ENCODE measurements around the gene WFS1.

Gene WFS1

DNA sequence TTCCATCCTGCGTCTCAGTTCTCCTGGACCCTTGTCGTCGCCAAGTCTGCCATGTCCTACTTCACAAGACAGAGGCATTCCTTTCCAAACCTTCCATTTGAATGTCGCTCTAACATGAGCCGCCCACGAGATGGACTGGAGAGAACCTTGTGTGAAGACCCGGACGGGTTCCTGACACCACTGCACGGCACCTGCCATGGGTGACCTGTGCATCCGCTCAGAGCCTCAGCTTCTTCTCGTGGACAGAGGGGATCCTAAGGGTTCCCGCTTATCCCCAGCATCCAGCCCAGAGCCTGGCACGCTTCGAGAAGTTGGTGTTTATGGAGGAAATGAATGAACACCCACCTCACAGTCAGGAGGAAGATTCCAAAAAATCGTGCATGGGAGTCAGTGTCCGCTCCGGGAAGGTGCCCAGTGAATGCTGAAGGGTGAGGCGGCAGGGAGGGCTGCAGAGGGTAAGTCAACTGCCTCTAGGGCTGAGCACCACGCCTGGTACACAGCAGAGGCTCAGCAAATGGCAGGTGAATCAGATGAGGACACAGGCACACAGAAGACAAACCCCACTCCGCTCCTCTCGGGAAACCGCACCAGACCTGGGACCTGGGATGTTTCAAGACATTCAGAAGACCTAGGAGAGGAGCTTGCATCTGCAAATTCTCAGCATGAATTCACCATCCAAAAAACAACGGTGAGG lies 52.6 kb downstream of the WFS1 start:
- DNase-seq (ENCODE audit: low read depth, low spot score), result no peak
- no peak overlapping the region for H3K27ac ChIP-seq
- no peak overlapping the region for H3K4me3 ChIP-seq
- H3K36me3 ChIP-seq (ENCODE audit: insufficient read depth, low read length), result no peaks in the 10 kb centered on the region
- TF ChIP-seq POLR2AphosphoS5 (IDR thresholded peaks at IDR 0.05; ENCODE audit: borderline replicate concordance, low read depth, low read length) (no peak), EZH2 (IDR thresholded peaks at IDR 0.05) (no peak), FOXP2 (optimal IDR thresholded peaks at IDR 0.05; ENCODE audit: control extremely low read depth, extremely low read length, insufficient read depth) (no peak)
- H3K9ac ChIP-seq (ENCODE audit: insufficient read length), result no peak overlapping the region
- H3K9me3 ChIP-seq (ENCODE audit: low read depth, low read length), result no peaks in the 10 kb centered on the region

DNA sequence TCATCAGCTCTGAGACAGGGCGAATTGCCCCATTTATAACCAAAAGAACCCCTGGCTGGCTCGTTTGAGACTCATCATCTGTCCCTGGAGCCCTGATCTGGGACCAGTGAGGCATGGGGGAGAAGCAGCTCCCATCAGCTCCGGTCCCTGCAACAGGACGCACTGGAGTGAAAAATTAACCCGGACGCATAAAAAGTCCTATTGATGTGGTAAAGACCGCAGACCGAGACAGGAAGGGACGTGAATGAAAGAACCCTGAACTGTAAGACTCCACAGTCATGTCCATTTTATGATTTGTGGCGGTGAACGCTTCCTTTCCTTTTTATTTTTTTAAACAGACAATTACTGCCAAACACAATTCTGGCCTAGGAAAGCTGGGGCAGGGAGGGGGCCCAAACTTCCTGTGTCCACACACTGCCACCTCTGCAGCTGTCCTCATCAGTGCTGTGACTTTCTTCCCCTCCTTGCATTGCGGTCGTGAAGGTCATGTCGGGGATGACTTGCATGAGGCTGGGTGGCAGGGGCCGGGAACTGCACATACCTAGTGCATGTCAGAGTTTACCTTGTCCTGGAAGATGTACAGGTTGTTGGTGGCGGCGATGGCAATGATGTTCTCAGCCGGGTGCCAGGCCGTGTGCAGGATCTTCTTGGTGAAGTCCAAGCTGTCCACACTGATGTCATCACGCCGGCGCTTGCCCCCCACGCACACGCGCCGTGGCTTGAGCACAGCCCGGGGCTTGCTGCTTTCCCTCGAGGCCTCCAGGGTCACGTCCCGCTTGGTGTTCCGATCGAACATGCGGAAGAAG lies 53.3 kb downstream of the WFS1 start:
- no peak overlapping the region for H3K9ac ChIP-seq (ENCODE audit: insufficient read length)

GRCh38 chr4:6324461-6324998 lies 54.9 kb downstream of the WFS1 start:
- no peak overlapping the region for H3K27ac ChIP-seq

More for the DNA sequence above, 53.3 kb downstream of the WFS1 start:
- Histone ChIP-seq H3K36me3 (ENCODE audit: insufficient read depth, low read length) (no peaks in the 10 kb centered on the region), H3K9me3 (ENCODE audit: low read depth, low read length) (no peaks in the 10 kb centered on the region), H3K4me3 (no peak overlapping the region), H3K27ac (no peak overlapping the region)
- TF ChIP-seq FOXP2 (optimal IDR thresholded peaks at IDR 0.05; ENCODE audit: control extremely low read depth, extremely low read length, insufficient read depth) (no peak), POLR2AphosphoS5 (IDR thresholded peaks at IDR 0.05; ENCODE audit: borderline replicate concordance, low read depth, low read length) (no peak), EZH2 (IDR thresholded peaks at IDR 0.05) (no peak)
- DNase-seq (ENCODE audit: low read depth, low spot score), result no peak

GRCh38 chr4:6324999-6325787 lies 55.5 kb downstream of the WFS1 start:
- H3K27ac ChIP-seq, result no peak overlapping the region
- no peaks in the 10 kb centered on the region for H3K36me3 ChIP-seq (ENCODE audit: insufficient read depth, low read length)
- H3K4me3 ChIP-seq, result no peak overlapping the region
- TF ChIP-seq FOXP2 (optimal IDR thresholded peaks at IDR 0.05; ENCODE audit: control extremely low read depth, extremely low read length, insufficient read depth), result no peak
- H3K9ac ChIP-seq (ENCODE audit: insufficient read length), result no peak overlapping the region
- no peak for DNase-seq (ENCODE audit: low read depth, low spot score)
- no peaks in the 10 kb centered on the region for H3K9me3 ChIP-seq (ENCODE audit: low read depth, low read length)

More at GRCh38 chr4:6324461-6324998, 54.9 kb downstream of the WFS1 start:
- TF ChIP-seq EZH2 (IDR thresholded peaks at IDR 0.05) (no peak), FOXP2 (optimal IDR thresholded peaks at IDR 0.05; ENCODE audit: control extremely low read depth, extremely low read length, insufficient read depth) (no peak), POLR2AphosphoS5 (IDR thresholded peaks at IDR 0.05; ENCODE audit: borderline replicate concordance, low read depth, low read length) (no peak)
- Histone ChIP-seq H3K36me3 (ENCODE audit: insufficient read depth, low read length) (no peaks in the 10 kb centered on the region), H3K9ac (ENCODE audit: insufficient read length) (no peak overlapping the region), H3K9me3 (ENCODE audit: low read depth, low read length) (no peaks in the 10 kb centered on the region), H3K4me3 (no peak overlapping the region)
- no peak for DNase-seq (ENCODE audit: low read depth, low spot score)

GRCh38 chr4:6325788-6326290 lies 56.2 kb downstream of the WFS1 start:
- Histone ChIP-seq H3K9me3 (ENCODE audit: low read depth, low read length) (no peaks in the 10 kb centered on the region), H3K9ac (ENCODE audit: insufficient read length) (no peak overlapping the region), H3K27ac (no peak overlapping the region), H3K36me3 (ENCODE audit: insufficient read depth, low read length) (no peaks in the 10 kb centered on the region), H3K4me3 (no peak overlapping the region)
- DNase-seq (ENCODE audit: low read depth, low spot score), result no peak
- TF ChIP-seq EZH2 (IDR thresholded peaks at IDR 0.05) (no peak), POLR2AphosphoS5 (IDR thresholded peaks at IDR 0.05; ENCODE audit: borderline replicate concordance, low read depth, low read length) (no peak), FOXP2 (optimal IDR thresholded peaks at IDR 0.05; ENCODE audit: control extremely low read depth, extremely low read length, insufficient read depth) (no peak)

- H3K9ac ChIP-seq (ENCODE audit: insufficient read length), result no peak overlapping the region
- TF ChIP-seq FOXP2 (optimal IDR thresholded peaks at IDR 0.05; ENCODE audit: control extremely low read depth, extremely low read length, insufficient read depth) (no peak), EZH2 (IDR thresholded peaks at IDR 0.05) (no peak), POLR2AphosphoS5 (IDR thresholded peaks at IDR 0.05; ENCODE audit: borderline replicate concordance, low read depth, low read length) (no peak)
- no peak overlapping the region for H3K4me3 ChIP-seq
- no peaks in the 10 kb centered on the region for H3K36me3 ChIP-seq (ENCODE audit: insufficient read depth, low read length)
- DNase-seq (ENCODE audit: low read depth, low spot score), result no peak
- no peaks in the 10 kb centered on the region for H3K9me3 ChIP-seq (ENCODE audit: low read depth, low read length)
- H3K27ac ChIP-seq, result no peak overlapping the region
Measured at GRCh38 chr4:6326312-6327060, 56.8 kb downstream of the WFS1 start.

- Histone ChIP-seq H3K27ac (no peak overlapping the region), H3K9ac (ENCODE audit: insufficient read length) (no peak overlapping the region), H3K9me3 (ENCODE audit: low read depth, low read length) (no peaks in the 10 kb centered on the region), H3K36me3 (ENCODE audit: insufficient read depth, low read length) (no peaks in the 10 kb centered on the region), H3K4me3 (no peak overlapping the region)
- TF ChIP-seq POLR2AphosphoS5 (IDR thresholded peaks at IDR 0.05; ENCODE audit: borderline replicate concordance, low read depth, low read length), result no peak
- TF ChIP-seq EZH2 (IDR thresholded peaks at IDR 0.05), result no peak
- TF ChIP-seq FOXP2 (optimal IDR thresholded peaks at IDR 0.05; ENCODE audit: control extremely low read depth, extremely low read length, insufficient read depth), result no peak
- no peak for DNase-seq (ENCODE audit: low read depth, low spot score)
Measured at GRCh38 chr4:6327220-6327917, 57.7 kb downstream of the WFS1 start.

Data from SK-N-MC (cell line).